DMS153 treated with DMSO at 0.1 percent for 48 hours (cell line): ENCODE results near the gene MKNK1.

Source experiments
- DNase-seq: peaks from one replicate; lab custom pipeline; 2025; ENCODE audit not compliant: unreplicated experiment; lab: John Stamatoyannopoulos, UW

MKNK1 gene

DNA sequence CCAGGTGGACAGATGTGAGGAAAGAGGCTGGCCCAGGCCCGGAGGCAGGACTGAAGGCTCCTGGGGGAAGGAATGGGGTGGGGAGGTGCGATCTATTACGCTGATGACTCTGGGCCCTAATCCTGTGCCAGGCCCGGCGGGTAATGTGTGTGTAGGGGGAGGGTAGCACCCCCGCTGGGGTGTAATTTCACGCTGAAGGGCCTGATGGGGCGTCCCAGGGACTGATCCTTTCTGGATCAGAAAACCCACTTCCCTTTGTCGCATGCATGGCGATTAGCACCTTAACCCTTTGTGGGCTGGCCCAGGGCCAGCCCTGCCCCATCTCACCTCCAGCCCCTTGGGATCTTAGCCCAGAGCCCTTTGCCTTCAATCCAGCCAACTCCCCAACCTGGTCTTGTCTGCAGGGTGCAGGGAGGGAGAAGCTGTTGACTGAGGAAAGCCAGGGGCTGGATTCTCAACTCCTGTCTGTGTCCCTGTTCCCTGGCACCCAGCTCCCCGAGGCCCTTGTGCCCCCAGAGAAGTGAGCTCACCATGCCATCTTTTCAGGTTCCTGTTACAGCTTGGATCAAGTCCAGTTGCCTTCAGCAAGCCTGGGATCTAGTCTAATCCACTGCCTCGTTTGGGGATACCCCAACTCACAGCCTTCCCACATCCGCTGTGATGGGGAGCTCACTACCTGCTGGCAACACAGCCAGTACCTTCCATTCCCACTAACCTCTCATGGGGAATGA, 78.7 kb downstream of the MKNK1 start:
- DNase-seq, result no peak

DNA sequence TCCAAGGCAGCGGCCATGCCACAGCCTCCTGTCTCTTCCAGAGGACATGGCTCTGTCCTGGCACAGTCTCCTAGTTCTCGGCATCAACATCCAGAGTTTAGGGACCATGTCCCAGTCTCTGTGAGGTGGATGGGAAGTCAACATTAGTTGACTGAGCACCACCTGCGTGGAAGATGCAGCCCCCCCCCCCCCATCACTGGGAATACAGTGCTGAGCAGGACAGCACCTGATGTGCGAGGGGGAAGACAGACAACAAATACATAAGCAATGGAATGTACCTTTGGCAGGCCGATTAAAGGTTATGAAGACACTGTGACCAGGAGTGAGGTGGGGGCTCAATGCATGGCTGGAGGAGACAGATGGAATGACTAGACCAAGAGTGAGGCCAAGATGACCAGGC, 79.2 kb downstream of the MKNK1 start:
- no peak for DNase-seq

DNA sequence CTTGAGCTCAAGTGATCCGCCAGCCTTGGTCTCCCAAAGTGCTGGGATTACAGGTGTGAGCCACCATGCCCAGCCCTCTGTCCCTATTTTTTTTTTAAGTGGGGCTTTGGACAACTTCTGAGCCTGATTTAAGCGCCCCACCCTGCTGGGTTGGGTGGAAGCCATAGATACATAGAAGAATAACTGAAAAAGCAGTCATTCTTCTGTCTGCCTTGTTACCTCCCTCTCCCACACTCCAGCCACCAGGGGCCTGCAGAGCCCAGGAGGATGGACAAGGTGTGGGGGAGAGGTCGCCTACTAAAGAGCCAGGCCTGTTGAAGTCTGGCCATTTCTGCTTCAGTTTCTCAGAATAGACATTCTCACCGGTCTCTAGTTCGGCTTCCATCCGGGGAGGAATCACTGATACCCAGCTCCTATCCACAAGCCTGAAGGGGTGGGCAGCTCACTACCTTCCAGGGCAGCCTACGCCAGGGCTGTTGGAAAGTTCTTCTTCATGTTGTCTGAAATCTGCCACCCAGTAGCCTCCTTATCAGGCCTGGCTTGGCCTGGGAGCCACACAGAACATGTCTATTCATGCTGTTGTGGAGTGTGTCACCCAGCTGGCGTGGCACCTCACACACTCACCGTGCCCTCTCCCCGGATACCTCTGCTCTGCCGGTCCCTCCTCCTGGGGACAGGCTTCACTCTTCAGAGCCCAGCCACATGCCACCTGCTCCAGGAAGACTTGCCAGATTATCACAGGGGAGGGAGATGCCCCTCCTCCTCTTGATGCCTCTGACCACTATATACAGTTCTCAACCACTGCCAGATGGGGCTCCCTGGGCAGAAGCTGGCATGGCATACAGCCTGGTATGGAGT, 80.3 kb downstream of the MKNK1 start:
- DNase-seq, result peak; percentile 27

DNA sequence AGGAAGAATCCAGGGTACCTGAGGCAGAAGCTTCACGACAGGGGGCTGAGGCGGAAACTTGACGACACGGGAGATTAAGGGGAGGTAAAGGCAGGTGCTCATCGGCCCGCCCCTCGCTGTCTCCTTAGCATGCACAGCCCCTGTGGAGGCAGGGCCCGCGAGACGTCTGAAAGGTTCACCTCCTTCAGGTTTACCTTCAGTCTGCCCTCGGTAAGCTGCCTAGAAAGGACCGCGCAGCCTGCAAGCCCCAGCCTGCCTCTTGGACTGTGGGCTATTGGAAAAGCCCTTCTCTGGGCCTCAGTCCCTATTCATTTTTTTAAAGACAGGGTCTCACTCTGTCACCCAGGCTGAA, 81.1 kb downstream of the MKNK1 start:
- DNase-seq, result no peak

DNA sequence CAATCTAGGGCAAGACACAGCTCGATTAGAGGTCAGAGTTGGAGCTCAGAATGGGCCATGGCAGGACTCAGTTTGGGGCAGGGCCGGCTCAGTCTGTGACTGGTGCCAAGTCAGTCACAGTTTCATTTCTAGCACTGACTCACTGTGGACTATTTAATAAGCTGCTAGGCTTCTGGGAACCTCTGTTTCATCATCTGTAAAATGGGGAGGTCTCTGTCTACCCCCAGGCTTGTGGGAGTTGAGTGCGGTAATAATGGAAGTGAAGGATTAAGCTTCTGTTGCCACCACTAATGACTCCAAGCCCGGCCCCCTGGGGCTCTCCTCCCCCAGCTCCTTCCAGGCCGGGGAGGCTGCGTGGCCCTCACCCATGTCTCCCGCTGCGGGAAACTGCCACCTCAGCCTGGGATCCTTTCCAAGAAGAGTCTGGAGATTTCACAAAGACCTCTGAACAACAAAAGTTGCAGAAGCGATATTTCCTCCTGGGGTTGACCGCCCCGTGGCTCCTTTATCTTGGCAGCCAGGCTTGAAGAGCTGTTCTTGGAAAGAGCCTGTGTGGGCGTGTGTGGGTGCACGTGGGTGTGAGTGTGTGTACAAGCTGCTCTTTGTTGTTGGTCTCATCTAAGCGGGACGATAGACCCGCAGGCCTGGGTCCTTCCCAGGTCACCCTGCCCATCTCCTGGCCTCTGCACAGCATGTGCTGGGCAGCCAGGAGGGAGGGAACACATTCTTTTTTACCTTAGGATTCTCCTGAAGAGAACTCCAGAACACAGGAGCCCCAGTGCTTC, 81.7 kb downstream of the MKNK1 start:
- no peak for DNase-seq

DNA sequence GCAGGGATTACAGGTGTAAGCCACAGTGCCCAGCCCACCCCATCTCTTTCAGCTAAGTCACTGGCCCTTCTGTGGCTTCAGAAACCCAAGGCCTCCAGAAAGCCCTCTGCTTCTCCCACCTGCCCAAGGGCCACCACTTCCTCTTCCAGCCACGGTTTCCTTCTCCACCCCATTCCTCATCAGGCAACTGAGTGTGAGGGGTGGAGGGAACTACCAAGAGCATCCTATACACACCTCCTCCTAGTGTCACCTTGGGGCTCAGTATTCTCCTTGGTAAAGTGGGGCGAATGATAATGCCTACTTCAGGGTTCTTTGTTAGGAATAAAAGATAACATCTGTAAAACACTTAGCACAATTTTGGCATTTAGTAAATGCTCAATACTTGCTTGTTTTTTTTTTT, 82.7 kb downstream of the MKNK1 start:
- no peak for DNase-seq

DNA sequence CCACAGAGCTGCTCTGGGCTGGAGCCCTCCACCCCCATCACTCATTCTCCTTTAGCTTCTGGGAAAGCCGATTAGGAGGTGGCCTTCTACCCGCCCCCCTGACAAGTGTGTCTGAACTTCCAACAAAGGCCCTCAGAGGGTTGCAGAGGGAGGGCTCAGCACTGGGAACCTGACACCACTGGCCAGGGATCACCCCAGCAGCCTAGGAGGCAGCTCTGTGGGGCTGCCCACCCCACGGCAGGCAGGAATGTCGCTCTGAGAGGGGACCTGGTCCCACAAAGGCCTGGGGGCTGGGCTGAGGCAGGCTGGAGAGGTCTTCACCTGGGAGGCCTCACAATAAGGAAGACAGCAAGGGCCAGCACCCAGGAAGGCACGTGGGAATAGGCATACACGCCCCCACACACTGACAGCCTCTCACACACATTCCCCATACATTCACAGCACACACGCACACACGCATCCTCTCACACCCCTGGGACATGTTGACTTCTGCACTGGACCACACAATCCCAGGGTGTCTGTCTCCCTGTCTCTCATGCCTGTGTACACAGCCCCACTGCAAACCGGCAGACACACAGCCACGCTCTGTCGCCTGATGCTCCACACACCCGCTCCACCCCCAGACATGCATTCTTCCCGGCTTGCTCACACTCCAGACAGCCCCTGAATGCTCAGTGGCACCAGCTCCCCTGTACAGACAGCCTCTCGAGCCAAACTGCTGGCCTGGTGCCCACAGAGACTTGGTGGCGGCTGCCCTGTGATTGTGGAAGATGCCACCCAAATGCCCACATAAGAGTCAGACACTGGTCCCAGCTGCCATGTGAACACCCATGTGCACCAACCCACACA, 83.8 kb downstream of the MKNK1 start:
- peak; percentile 61 for DNase-seq

DNA sequence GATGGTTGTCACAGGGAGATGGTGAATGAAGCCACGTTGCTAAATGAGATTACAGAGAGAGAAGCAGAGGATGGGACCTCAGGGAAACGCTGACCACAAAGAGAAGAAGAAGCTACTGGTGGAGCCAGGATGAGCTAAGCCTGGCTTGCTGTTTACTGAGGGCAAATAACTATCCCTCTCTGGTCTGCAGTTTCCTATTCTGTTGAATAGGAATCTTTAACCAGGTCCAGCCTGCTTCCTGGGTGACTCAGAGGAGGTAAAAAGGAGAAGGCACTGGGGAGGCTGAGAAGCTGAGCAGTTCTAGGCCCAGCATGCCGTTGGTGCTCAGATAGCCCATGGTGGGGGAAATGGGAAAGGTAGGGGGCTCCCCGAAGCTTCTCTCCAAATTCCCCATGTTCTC, 84.9 kb downstream of the MKNK1 start:
- no peak for DNase-seq

DNA sequence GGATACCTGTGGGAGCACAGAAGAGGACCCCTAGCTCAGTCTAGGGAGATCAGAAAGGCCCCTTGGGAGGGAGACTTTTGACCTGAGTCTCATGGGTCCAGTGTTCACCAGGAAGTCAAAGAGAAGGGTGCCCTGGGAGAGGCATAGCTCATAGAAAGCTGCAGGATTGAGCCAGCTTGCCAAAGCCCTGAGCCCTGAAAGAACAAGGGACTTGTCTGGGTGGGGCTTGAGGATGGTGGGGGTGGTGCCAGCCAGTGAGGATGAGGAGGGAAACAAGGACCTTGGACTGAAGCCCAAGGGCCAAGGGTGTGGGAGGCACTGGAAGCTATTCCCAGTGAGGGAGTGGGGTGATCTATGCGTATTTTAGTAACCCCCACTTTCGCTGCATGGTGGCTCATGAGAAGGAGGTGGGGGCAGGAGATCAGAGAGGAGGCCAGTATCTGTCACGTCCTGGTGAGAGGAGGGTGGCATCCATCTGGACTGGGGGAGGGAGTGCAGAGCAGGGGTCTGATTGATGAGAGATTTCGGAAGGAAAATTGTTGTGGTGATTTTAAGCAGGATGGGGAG, 86.1 kb downstream of the MKNK1 start:
- DNase-seq, result no peak

DNA sequence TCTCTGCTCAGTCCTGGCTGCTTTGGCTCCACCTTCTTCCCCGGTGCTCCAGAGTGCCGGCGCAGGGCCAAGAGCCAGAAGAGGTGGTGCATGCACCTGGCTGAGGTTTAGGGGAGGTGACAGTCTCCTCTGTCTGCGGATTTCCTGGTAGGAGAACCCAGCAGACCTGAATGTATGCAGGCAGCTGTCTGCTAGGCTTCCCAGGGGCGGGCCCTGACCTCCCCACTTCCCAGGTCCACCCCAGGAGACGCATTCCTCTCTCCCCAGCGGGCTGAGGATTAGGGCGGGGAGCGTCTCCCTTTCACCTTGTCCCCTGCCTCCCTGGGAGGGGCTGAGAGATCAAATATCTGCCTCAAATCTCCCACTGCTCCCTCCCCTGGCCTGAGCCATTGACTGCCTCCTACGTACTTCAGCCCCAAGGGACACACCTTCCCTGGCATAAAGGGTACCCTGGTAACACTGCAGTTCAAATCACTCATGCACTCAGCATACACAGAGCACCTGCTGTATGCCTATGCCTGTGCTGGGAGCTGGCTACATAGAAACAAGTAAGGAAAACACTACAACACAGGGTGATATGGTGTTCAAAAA, 87.0 kb downstream of the MKNK1 start:
- DNase-seq, result peak; percentile 98

DNA sequence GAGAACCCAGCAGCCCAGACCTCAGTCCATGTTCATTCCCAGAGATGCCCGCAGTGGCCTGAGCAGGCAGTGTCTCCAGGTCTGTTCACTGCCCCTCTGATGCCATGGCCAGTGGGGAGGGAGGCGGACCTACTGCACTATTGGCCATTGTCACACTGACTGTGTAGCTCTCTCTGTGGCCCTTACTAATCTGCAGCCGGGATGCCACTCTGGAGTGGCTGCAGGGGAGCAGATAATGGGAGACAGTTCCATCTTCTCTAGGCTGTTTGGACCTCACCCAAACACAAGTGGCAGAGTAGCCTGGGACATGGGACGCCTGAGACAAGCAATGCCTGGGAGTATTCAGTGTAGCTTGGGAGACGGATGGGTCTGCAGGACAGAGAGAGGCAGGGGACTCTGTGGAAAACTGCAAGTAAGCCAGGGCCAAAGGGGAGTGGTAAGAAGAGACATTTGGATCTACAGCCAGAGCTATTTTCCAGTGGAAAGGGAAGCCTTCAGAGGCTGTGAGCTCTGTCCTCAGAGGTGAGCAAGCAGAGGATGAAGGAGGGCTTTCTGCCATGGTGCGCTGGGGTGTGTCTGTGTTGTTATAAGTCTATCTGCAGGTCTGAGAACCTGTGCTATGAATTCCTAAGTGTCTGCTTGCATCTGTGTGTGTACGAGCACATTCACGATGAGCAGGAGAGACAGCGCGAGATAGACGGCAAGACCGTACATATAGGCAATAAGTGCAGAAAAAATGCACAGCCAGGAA, 87.7 kb downstream of the MKNK1 start:
- DNase-seq, result no peak

DNA sequence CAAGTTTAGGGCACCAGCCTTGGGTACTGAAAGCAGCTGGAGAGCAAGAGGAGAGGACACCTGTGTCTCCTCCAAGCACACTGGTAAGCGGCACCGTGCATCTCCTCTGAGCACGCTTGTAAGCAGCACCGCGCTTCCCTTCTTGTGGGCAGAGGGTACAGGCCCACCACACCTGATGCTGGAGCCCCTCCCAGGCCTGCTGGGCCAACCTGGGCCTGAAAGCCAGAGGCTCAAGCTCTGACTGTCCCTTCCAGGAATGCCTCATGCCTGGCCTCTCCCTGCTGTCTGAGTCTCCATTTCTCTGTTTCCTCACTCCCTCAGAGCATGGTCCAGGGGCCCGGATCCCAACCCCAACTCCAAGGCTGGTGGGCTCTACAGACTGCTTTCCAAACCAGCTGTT, 88.5 kb downstream of the MKNK1 start:
- DNase-seq, result no peak

DNA sequence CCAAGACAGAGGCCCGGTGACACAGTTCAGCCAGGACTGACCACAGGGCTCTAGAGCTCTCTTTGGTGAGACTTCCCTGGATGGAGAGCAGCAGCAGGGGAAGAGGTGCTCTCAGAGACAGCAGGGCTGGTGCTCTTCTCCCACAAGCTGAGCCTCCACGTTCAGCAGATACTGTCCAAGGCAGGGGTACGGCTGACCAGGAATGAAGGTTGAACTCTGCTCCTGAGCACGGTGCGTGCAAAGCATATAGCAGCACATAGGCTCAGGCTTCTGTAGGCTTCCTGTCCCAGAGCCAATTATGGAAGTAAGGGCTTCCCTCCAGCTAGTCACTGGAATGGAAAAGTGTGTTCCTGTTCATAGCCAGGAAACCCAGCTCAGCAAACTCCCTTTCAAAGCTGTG, 90.5 kb downstream of the MKNK1 start:
- DNase-seq, result no peak

DNA sequence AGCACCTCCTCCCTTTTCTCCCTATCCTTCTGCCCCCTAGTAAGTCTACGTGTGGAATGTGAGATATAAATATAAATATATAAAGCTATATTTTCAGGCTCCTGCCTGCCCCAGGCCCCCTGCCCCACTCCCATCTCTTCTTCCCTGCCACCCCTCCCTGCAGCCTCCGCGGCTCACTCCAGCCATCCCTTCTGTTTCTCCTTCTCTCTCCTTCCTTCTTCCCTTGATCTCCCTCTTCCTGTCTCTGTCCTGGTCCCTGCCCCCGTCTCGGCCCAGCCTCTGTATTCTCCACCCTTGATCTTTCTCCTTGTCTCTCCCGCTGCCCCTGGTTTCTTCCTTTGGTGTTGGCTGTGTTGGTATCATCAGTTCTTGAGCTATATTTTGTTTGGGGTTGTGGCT, 91.3 kb downstream of the MKNK1 start:
- no peak for DNase-seq

DNA sequence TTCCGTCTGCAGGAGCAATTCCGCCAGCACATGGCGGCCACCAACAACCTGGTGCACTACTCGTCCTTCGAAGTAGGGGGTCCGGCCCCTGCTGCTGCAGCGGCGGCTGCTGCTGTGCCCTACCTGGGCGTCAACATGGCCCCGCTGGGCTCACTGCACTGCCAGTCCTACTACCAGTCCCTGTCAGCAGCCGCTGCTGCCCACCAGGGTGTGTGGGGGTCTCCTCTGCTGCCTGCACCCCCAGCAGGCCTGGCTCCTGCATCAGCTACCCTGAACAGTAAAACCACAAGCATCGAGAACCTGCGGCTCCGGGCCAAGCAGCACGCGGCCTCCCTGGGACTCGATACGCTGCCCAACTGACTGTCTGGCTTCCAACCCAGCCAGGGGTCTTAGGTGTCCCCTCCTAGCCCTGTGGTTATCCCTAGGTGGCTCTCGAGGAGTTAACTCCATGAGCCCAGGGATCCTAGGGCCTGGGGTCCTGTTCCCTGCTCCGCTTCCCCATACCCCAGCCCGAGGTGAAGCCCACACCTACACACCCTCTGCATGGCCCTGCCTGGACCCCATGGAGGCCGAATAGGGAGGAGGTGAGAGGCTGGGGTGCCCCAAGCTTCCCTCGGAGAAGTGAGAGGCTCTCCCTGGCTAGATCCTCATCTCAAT, 91.8 kb downstream of the MKNK1 start:
- no peak for DNase-seq

DNA sequence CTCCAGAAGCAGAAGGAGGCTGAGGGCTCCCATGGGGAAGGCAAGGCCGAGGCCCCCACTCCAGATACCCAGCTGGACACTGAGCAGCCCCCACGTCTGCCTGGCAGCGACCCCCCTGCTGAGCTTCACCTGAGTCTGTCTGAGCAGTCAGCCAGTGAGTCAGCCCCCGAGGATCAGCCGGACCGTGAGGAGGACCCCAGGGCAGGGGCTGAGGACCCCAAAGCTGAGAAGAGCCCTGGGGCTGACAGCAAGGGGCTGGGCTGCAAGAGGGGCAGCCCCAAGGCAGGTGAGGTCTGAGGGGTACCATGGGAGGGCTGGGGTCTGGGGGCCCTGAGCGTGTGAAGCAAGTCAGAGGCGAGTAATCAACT, 93.1 kb downstream of the MKNK1 start:
- no peak for DNase-seq

DNA sequence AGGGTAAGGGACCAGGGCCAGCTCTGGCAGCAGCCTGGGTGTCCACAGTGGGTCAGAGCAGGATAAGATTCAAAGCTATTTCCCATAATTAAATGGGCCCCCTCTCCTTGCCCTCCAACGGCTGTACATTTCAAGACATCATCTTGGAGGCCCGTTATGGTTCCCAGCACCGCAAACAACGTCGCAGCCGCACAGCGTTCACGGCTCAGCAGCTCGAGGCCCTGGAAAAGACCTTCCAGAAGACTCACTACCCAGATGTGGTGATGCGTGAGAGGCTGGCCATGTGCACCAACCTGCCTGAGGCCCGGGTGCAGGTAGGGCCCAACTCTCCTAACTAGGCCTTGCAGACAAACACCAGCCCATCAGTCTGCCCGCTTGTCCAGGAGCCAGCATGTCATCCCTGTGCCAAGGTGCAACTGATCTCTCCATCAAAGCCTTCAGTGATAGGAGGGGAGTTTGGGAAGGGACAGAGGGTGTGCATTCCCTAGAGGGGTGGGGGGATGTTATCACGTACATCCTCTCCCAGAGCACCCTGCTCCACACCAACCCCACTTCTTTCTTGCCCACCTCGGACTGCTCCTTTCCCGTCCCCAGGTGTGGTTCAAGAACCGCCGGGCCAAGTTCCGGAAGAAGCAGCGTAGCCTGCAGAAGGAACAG, 93.6 kb downstream of the MKNK1 start:
- DNase-seq, result no peak

DNA sequence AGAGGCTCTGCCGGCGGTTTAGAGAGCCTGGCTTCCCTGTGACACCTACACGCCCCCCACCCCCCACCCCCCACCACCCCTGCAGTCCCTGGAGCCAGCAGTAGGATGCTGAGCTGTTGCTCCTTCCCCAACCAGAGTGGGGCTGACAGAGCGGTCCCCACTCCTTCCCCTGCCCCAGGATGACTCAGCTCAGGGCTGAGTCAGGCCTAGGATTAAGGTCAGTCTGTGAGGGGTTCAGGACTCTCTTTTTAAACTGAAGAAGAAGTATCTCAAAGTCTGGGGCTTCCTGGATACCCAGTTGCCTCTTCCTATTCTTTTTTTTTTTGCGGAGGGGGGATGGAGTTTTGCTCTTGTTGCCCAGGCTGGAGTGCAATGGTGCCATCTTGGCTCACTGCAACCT, 95.3 kb downstream of the MKNK1 start:
- DNase-seq, result no peak
